Activated CD8-positive, alpha-beta memory T cell treated with anti-CD3 and anti-CD28 coated beads for 4 hours (primary cell): Measurements from ENCODE around the gene SNX10.
A peak's percentile ranks its signal among the peaks of the same experiment; 100 is the strongest.

ENCODE experiments used
- DNase-seq, 2 donors: peaks; one replicate each; pipeline ENCODE4 v3.0.0-alpha.2; 2020; ENCODE audit warnings: low read depth in 2 of 2

Gene SNX10

GRCh38 chr7:26337232-26337865 lies 45.7 kb downstream of the SNX10 start:
- DNase-seq, result no peak

- no peak for DNase-seq
Measured at GRCh38 chr7:26340476-26341018, 48.9 kb downstream of the SNX10 start.

GRCh38 chr7:26343320-26343832 lies 51.7 kb downstream of the SNX10 start:
- DNase-seq, result no peak

DNA sequence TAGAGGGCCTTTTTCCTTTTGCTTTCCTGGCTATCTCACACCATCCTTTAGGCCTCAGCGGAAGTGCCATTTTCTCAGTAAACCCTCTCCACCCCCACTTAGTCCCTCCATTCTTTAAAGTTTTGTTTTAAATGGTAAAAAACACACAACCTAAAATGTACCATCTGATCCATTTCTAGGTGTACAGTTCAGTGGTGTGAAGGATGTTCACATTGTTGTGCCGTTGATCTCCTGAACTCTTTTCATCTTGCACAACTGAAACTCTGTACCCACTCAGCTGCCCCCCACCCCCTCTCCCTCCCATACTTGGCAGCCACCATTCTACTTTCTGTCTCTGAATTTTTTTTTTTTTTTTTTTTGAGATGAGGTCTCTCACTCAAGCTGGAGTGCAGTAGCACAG lies 52.2 kb downstream of the SNX10 start:
- no peak for DNase-seq

GRCh38 chr7:26345202-26345601 lies 53.5 kb downstream of the SNX10 start:
- DNase-seq, result no peak

- DNase-seq, result no peak
Measured at GRCh38 chr7:26345837-26346236, 54.2 kb downstream of the SNX10 start.

DNA sequence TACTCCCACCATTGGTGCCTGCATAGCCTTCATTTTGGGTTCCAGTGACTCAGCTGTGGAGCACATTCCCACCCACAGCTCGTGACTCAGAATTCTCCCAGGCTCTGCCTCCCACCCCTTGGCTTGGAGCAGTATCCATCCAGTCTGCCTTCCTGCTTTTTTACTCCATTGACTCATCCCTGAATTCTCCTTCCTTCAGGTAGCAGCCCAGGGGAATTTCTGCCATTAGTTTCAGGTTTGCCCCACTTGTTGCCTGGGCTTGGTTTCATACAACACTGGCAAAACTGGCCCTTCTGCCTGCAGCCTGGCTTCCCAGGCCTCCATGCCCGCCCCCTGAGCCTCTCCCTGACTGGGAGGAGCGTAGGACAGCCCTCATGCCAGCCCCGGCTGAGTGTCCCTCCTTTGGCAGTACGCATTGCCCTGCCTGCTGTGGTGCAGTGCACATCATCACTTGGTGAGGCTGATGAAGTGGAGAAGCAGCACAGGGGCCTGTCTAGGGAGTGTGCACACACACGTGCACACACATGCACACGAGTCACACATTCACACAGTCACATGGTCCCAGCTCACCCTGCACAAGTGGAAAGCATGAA lies 55.0 kb downstream of the SNX10 start:
- DNase-seq, result no peak

DNA sequence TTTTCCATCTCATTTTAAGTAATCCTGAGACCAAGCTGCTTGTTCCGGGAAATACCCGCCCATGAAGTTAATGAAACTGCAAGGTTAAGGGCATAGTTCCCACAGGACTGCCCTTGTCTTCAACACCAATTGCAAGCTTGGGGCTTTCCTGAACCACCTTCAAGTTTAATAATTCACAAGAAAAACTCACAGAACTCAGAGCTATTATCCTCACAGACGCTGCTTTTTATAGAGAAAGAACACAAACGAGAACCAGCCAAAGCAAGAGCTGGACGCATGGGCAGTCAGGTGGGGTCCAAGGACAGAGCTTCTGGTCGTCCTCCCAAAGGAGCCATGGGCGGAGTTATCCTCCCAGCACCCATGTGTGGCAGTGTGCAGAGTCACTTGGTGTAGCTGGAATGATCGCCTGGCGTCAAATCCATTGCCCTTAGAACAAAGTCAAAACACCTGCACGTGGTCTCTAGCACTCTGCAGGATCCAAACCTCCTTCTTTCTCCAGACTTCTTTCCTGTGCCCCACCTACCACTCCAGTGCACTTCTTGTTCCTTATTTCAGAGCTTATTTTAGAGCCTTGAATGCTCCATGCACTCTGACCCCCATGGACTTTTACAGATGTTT lies 56.7 kb downstream of the SNX10 start:
- no peak for DNase-seq

DNA sequence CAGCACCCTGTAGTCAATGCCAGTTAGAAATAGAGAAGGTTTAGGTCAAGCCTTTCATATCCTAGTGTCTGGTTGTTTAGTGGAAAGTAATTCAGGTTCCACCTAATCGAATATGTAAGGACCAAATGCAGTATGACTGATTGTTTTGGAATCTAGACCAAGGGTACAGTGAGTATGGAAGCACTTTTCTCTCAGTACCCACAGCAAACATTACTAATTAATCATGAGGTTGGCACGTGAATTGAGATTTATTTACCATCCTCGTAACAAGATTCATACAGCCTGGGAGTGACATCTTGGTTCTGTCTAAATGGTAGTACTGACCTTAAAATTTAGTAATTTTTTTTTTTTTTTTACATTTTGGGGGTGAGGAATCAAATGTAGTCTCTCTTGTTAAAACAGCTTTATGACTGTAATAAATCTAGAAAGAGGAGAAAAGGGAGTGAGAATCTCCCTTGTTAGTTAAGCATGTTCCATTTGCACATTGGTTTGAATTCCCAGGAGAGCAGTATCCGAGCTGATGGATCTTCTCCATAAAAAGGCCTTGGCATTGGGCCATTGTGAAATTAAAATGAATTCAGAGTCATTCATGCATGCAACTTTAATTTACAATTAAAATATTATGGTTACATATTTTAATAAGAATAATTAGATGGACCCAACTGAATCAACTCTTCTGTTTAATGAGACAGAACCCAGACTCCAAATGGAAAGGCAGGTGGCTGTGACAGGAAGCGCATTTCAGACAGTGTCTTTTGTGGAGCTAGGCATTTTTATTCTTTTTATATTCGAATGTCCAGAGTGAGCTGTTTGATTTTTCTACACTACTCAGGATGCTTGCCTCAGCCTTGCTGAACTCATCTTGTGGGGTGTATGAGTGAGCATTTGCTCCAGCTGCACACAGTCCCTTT lies 57.6 kb downstream of the SNX10 start:
- no peak for DNase-seq

GRCh38 chr7:26351171-26351570 lies 59.5 kb downstream of the SNX10 start:
- no peak for DNase-seq

DNA sequence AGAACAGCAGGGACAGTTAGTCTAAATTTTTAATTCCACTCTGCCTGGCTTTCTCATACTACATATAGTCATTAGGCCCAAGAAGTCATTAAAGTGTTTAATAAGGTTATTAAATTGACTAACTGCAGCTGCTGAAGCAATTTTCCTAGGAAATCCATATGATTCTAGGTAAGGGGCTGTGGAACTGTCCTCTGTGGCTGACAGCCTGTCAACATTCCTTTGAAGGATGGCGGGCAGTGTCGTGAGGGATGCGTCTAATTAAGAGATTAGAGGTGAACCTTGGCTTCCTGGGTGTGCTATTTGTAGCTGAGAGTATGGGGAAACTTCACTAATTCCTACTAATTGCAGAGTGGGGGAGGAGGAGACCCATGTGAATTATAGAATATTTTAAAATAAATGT lies 64.6 kb downstream of the SNX10 start:
- no peak for DNase-seq

- no peak for DNase-seq
Measured at GRCh38 chr7:26356929-26357798, 65.5 kb downstream of the SNX10 start.

DNA sequence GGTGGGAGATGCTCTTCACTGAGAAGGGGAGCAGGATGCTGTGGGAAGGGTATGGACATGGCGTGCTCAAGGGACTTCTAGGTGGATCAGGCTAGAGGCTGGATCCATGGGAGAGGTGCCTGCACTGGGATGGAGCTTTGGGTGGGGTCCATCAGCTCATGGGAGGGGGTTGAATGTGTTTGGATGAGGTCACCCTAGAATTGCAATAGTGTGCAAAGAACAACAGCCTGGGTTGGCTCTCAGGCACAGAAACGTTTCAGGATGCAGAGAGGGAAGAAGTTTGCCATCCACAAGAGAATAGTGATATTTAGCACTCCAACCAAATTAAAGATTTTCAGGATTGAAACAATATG lies 66.1 kb downstream of the SNX10 start:
- no peak for DNase-seq

GRCh38 chr7:26360650-26361049 lies 69.0 kb downstream of the SNX10 start:
- no peak for DNase-seq

DNA sequence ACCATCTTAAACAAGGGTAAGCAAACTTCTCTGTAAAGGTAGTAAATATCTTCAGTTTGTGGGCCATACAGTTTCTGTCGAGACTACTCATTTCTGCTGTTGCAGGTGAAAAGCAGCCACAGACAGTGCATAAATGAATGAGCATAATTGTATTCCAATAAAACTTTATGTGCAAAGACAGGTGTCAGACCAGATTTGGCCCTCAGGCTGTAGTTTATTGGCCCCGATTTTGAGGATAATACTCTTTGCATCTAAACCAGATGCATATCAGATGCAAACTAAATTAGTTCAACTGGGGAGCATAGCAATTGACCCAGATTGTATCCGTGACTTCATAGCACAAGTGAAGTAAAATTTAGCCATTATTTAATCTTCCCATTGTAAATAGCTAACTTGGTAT lies 70.0 kb downstream of the SNX10 start:
- no peak for DNase-seq

DNA sequence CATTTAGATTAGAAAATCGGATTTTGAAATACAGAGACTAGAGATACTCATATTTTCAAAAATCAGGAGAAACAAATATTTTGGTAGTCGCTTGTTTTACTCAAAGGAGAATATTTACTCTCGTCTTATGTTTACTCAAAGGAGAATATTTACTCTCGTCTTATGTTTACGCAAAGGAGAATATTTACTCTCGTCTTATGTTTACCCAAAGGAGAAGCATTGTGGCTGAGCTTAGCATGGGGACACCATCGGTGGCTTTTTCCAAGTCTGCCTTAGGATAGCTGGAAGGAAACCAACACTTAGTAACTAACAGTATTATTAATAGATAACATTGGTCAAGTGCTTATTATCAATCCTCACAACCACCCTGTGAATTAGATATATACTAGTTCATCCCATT lies 71.8 kb downstream of the SNX10 start:
- no peak for DNase-seq

GRCh38 chr7:26365077-26365900 lies 73.6 kb downstream of the SNX10 start:
- DNase-seq, result peak in 1 of 2 donors; percentile 13

- no peak for DNase-seq
Measured at GRCh38 chr7:26365901-26366275, 74.2 kb downstream of the SNX10 start.

- DNase-seq, result no peak
Measured at GRCh38 chr7:26367219-26367711, 75.6 kb downstream of the SNX10 start.

DNA sequence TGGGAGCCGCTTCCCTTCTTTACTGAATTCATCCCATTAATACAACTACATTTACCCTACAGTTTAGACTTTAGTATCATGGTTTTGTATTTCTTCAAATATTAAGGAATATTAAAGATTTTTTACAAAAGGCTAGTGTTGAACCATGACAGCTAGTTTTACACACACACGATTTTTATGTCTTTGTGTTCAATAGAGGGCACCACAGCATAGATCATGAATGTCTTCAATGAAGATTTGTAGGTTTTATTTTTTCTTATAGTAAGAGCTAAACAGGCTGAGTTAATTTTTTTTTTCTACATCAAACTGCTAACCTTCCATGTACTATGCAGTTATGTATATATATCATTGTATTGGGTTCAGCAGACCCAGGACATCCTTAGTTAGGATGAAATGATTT lies 76.9 kb downstream of the SNX10 start:
- DNase-seq, result no peak
